OCI-LY7 (cell line): ENCODE measurements around the gene NR2C2AP.

ENCODE experiments used
- CTCF ChIP-seq: fragments of 200-600 bp; sonication (generic); conservative IDR thresholded peaks from 2 replicates; pipeline ENCODE4 v1.5.1; 2014; ENCODE audit warnings: mild to moderate bottlenecking, antibody characterized with exemption, low read length, moderate library complexity, mixed read lengths
- EZH2phosphoT487 ChIP-seq: fragments of 200-600 bp; sonication (generic); IDR thresholded peaks from 2 replicates; pipeline ENCODE4 v1.6.1; 2018; ENCODE audit warnings: low read depth, borderline replicate concordance, mild to moderate bottlenecking, mixed run types, antibody characterized with exemption, low read length, moderate library complexity, mixed read lengths

GRCh38 chr19:19230999-19231398 is 27.8 kb upstream of the NR2C2AP start:
- TF ChIP-seq CTCF (no peak), EZH2phosphoT487 (no peak)
